Fibroblast of peridontal ligament (primary cell): ENCODE measurements around the gene JAKMIP1.
"Not testable (repeated sequence)": the region's sequence is repeated elsewhere in the genome, so short reads cannot be mapped to it uniquely, and the experiment has no call there.

ENCODE experiments used
- DNase-seq: peaks from one replicate; pipeline ENCODE4 v3.0.0-alpha.2; 2010; ENCODE audit errors: extremely low read depth

The JAKMIP1 gene

GRCh38 chr4:6013564-6013963 lies 186.8 kb downstream of the JAKMIP1 start:
- DNase-seq: no peak

- DNase-seq: no peak
These were observed 188.1 kb downstream of the JAKMIP1 start for GRCh38 chr4:6012200-6012599.

GRCh38 chr4:6011686-6012085 lies 188.7 kb downstream of the JAKMIP1 start:
- DNase-seq: no peak

- no peak for DNase-seq
These were observed 189.1 kb downstream of the JAKMIP1 start for GRCh38 chr4:6011271-6011671.

- no peak for DNase-seq
These were observed 189.6 kb downstream of the JAKMIP1 start for GRCh38 chr4:6010789-6011188.

- no peak for DNase-seq
These were observed 190.9 kb downstream of the JAKMIP1 start for GRCh38 chr4:6009452-6009851.

- DNase-seq: no peak
These were observed 191.5 kb downstream of the JAKMIP1 start for GRCh38 chr4:6008766-6009385.

GRCh38 chr4:6008092-6008551 lies 192.2 kb downstream of the JAKMIP1 start:
- DNase-seq: no peak

- no peak for DNase-seq
These were observed 195.2 kb downstream of the JAKMIP1 start for GRCh38 chr4:6005175-6005574.

GRCh38 chr4:6003485-6003884 lies 196.9 kb downstream of the JAKMIP1 start:
- DNase-seq: not testable (repeated sequence)

GRCh38 chr4:6002926-6003325 lies 197.4 kb downstream of the JAKMIP1 start:
- DNase-seq: no peak

GRCh38 chr4:6002492-6002833 lies 197.9 kb downstream of the JAKMIP1 start:
- DNase-seq: no peak

- DNase-seq: no peak
These were observed 198.5 kb downstream of the JAKMIP1 start for GRCh38 chr4:6001680-6002491.

- no peak for DNase-seq
These were observed 200.5 kb downstream of the JAKMIP1 start for GRCh38 chr4:5999830-6000365.

- DNase-seq: no peak
These were observed 201.0 kb downstream of the JAKMIP1 start for GRCh38 chr4:5999356-5999755.

GRCh38 chr4:5998333-5998936 lies 201.9 kb downstream of the JAKMIP1 start:
- peak; percentile 40 for DNase-seq

GRCh38 chr4:5996641-5997040 lies 203.7 kb downstream of the JAKMIP1 start:
- DNase-seq: no peak

- DNase-seq: no peak
These were observed 204.3 kb downstream of the JAKMIP1 start for GRCh38 chr4:5995901-5996623.

- DNase-seq: no peak
These were observed 206.2 kb downstream of the JAKMIP1 start for GRCh38 chr4:5993876-5994811.

GRCh38 chr4:5993346-5993745 lies 207.0 kb downstream of the JAKMIP1 start:
- DNase-seq: not testable (repeated sequence)

GRCh38 chr4:5992828-5993321 lies 207.5 kb downstream of the JAKMIP1 start:
- no peak for DNase-seq
